Loucy (cell line): ENCODE data around the gene CEP55.

Experiments used
- H2AFZ ChIP-seq: fragments of 200-600 bp; sonication (generic); 2 replicates; pipeline ENCODE4 v1.6.0; 2016; ENCODE audit warnings: antibody characterized with exemption, mild to moderate bottlenecking, low read length, moderate library complexity
- H3F3A ChIP-seq: fragments of 200-600 bp; 2 replicates; pipeline ENCODE4 v1.6.0; 2016; ENCODE audit warnings: antibody characterized with exemption, low read depth, mild to moderate bottlenecking
- H3K27me3 ChIP-seq: fragments of 200-600 bp; sonication (generic); 2 replicates; pipeline ENCODE4 v1.6.1; 2014; ENCODE audit warnings: low read length, mild to moderate bottlenecking; ENCODE audit not compliant: insufficient read depth, poor library complexity, severe bottlenecking
- H3K36me3 ChIP-seq: fragments of 200-600 bp; sonication (generic); 2 replicates; pipeline ENCODE4 v1.6.1; 2016; ENCODE audit warnings: low read length; ENCODE audit not compliant: insufficient read depth
- H3K4me1 ChIP-seq: fragments of 200-600 bp; sonication (generic); 2 replicates; pipeline ENCODE4 v1.5.1; 2014; ENCODE audit warnings: low read length, mild to moderate bottlenecking; ENCODE audit not compliant: insufficient read depth, poor library complexity, severe bottlenecking
- H3K4me2 ChIP-seq: fragments of 200-600 bp; sonication (generic); 2 replicates; pipeline ENCODE4 v1.6.0; 2014; ENCODE audit warnings: antibody characterized with exemption, low read length, low read depth, mild to moderate bottlenecking; ENCODE audit not compliant: poor library complexity, severe bottlenecking
- H3K4me3 ChIP-seq: fragments of 200-600 bp; sonication (generic); 2 replicates; pipeline ENCODE4 v1.5.1; 2014; ENCODE audit warnings: low read length, mild to moderate bottlenecking, mixed read lengths; ENCODE audit not compliant: poor library complexity, severe bottlenecking
- H3K79me2 ChIP-seq: fragments of 200-600 bp; sonication (generic); 2 replicates; pipeline ENCODE4 v1.6.1; 2014; ENCODE audit warnings: low read length; ENCODE audit not compliant: insufficient read depth
- H3K9ac ChIP-seq: fragments of 200-600 bp; sonication (generic); 2 replicates; pipeline ENCODE4 v1.6.0; 2014; ENCODE audit warnings: mild to moderate bottlenecking, low read depth, low read length, moderate library complexity; ENCODE audit not compliant: poor library complexity, severe bottlenecking
- H3K9me2 ChIP-seq: fragments of 200-600 bp; sonication (generic); replicated peaks from 2 replicates; pipeline ENCODE4 v1.6.1; 2016; ENCODE audit warnings: low read depth, low read length, mixed read lengths
- H3K9me3 ChIP-seq: fragments of 200-600 bp; sonication (generic); 2 replicates; pipeline ENCODE4 v1.6.1; 2014; ENCODE audit warnings: mild to moderate bottlenecking, antibody characterized with exemption, low read length, low read depth; ENCODE audit not compliant: insufficient read depth
- H4K20me1 ChIP-seq: fragments of 200-600 bp; sonication (generic); 2 replicates; pipeline ENCODE4 v1.6.0; 2014; ENCODE audit warnings: antibody characterized with exemption, low read length, mild to moderate bottlenecking; ENCODE audit not compliant: insufficient read depth, poor library complexity, severe bottlenecking
- EZH2phosphoT487 ChIP-seq: fragments of 200-600 bp; IDR thresholded peaks from 2 replicates; pipeline ENCODE4 v1.6.1; 2018; ENCODE audit warnings: antibody characterized with exemption, mild to moderate bottlenecking, moderate library complexity, borderline replicate concordance
- TF ChIP-seq, protein P1 (sequence below): fragments of 200-600 bp; sonication (generic); conservative IDR thresholded peaks from 2 replicates; pipeline ENCODE4 v1.5.1; 2014; ENCODE audit warnings: mild to moderate bottlenecking, antibody characterized with exemption, low read length

The CEP55 gene

DNA sequence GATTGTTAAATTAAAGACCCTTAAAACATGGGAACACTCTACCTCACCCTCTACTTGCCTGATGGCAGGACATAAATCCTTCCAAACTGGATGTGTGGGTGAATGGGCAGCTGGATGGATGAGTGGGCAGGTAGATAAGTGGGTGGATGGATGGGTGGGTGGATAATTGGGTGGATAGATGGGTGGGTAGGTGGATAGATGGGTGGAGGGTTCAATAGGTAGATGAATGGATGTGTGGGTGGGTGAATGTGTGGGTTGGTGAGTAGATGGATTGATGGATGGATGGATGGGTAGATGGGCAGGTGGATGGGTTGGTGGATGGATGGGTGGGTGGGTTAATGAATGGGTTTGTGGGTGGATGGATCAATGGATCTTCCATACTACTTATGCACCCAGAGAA is 51.1 kb downstream of the CEP55 start:
- H3K27me3 ChIP-seq = no peaks in the 10 kb centered on the region
- H3K79me2 ChIP-seq = no peaks in the 10 kb centered on the region
- H3K4me1 ChIP-seq = no peaks in the 10 kb centered on the region
- TF ChIP-seq EZH2phosphoT487 = no peak
- TF ChIP-seq, protein P1, sequence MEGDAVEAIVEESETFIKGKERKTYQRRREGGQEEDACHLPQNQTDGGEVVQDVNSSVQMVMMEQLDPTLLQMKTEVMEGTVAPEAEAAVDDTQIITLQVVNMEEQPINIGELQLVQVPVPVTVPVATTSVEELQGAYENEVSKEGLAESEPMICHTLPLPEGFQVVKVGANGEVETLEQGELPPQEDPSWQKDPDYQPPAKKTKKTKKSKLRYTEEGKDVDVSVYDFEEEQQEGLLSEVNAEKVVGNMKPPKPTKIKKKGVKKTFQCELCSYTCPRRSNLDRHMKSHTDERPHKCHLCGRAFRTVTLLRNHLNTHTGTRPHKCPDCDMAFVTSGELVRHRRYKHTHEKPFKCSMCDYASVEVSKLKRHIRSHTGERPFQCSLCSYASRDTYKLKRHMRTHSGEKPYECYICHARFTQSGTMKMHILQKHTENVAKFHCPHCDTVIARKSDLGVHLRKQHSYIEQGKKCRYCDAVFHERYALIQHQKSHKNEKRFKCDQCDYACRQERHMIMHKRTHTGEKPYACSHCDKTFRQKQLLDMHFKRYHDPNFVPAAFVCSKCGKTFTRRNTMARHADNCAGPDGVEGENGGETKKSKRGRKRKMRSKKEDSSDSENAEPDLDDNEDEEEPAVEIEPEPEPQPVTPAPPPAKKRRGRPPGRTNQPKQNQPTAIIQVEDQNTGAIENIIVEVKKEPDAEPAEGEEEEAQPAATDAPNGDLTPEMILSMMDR = no peak
- H4K20me1 ChIP-seq = no peaks in the 10 kb centered on the region
- no peak overlapping the region for H3K4me3 ChIP-seq
- no peaks in the 10 kb centered on the region for H3F3A ChIP-seq
- no peaks in the 10 kb centered on the region for H3K9me3 ChIP-seq
- H3K9me2 ChIP-seq = no peaks in the 10 kb centered on the region
- no peaks in the 10 kb centered on the region for H3K36me3 ChIP-seq
- no peak overlapping the region for H2AFZ ChIP-seq
- no peak overlapping the region for H3K9ac ChIP-seq
- no peak overlapping the region for H3K4me2 ChIP-seq

DNA sequence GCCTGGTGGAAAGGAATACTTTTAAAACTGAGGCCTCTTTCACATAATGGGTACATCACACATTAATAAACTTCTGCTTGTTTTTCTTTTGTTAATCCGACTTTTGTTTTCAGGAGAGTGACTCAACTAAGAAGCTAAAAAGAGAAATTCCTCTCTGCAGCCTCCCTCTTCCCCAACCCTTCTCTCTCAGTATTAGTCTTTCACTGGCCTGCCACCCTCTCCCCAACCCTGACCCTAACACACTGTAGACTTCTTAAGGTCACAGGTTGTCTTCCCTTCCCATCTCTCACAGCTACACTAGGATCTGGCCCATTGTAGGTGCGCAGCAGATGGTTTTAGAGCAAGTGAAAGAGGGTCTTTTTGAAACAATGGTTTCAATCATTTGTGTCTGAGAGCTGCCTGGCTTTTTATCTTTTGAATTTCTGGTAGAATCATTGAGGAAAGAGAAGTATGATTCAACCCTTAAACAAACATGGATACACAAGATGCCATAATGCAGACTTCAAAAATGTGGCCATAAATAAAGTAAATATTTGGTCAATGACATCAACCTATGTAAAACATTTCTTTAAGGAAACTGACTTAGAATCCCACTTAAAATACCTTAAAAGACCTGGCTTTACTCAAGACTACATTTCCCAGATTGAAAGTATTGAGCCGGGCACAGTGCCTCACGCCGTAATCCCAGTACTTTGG is 52.1 kb downstream of the CEP55 start:
- Histone ChIP-seq H3K36me3 (no peaks in the 10 kb centered on the region), H3K4me3 (no peak overlapping the region), H3F3A (no peaks in the 10 kb centered on the region)

DNA sequence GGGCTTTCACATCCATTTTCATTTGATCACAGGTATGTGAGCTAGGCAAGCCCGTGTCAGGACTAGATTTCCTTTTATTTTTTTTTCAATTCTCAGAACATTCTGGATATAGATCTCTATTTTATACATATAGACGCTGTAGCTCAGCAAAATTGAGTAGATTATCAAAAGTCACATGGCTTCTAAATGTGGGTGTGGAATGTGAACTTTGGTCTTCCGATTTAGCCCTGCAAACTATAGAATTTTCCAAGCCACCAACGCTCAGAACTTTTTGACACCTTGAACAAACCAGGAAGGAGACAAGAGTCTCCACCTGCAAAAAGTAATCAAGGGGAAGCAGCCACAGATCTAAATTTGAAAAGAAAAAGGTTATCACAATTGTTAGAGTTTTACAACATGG is 54.2 kb downstream of the CEP55 start:
- Histone ChIP-seq H3K4me2 (no peak overlapping the region), H3K79me2 (no peaks in the 10 kb centered on the region), H4K20me1 (no peaks in the 10 kb centered on the region), H3K36me3 (no peaks in the 10 kb centered on the region), H2AFZ (no peak overlapping the region; the same call in 1 of the 2 replicates), H3K4me3 (no peak overlapping the region), H3K27me3 (no peaks in the 10 kb centered on the region), H3K4me1 (no peaks in the 10 kb centered on the region), H3K9me2 (no peaks in the 10 kb centered on the region), H3F3A (no peaks in the 10 kb centered on the region), H3K9me3 (no peaks in the 10 kb centered on the region), H3K9ac (no peak overlapping the region)
- TF ChIP-seq, protein P1 = no peak
- TF ChIP-seq EZH2phosphoT487 = no peak

More for the DNA sequence above, 52.1 kb downstream of the CEP55 start:
- no peaks in the 10 kb centered on the region for H3K9me2 ChIP-seq
- no peak overlapping the region for H3K9ac ChIP-seq
- no peaks in the 10 kb centered on the region for H3K27me3 ChIP-seq
- H3K9me3 ChIP-seq = no peaks in the 10 kb centered on the region
- H2AFZ ChIP-seq = no peak overlapping the region
- H3K79me2 ChIP-seq = no peaks in the 10 kb centered on the region
- H3K4me2 ChIP-seq = no peak overlapping the region
- no peak for TF ChIP-seq EZH2phosphoT487
- TF ChIP-seq, protein P1 = no peak
- no peaks in the 10 kb centered on the region for H4K20me1 ChIP-seq
- H3K4me1 ChIP-seq = no peaks in the 10 kb centered on the region
